Glutamatergic neuron (in vitro differentiated cells): ENCODE results near the gene URAD. TPM values are rescaled to one million over a fixed set of nuclear protein-coding genes. Genes with fewer than 3 reads are reported as not detected.

Experiments used
- DNase-seq: peaks from one replicate; pipeline ENCODE4 v3.0.0; 2022
- H3K27ac Mint-ChIP-seq: one replicate; pipeline ENCODE4 v1.8.0; 2020; ENCODE audit warnings: mild to moderate bottlenecking, mixed read lengths, inconsistent platforms; ENCODE audit not compliant: unreplicated experiment
- H3K27me3 Mint-ChIP-seq: one replicate; pipeline ENCODE4 v1.8.0; 2020; ENCODE audit warnings: mild to moderate bottlenecking, moderate library complexity, mixed read lengths, inconsistent platforms; ENCODE audit not compliant: unreplicated experiment
- H3K36me3 Mint-ChIP-seq: one replicate; pipeline ENCODE4 v1.8.0; 2020; ENCODE audit warnings: mild to moderate bottlenecking, mixed read lengths, inconsistent platforms; ENCODE audit not compliant: unreplicated experiment
- H3K4me1 Mint-ChIP-seq: one replicate; pipeline ENCODE4 v1.8.0; 2020; ENCODE audit warnings: mild to moderate bottlenecking, low read depth, mixed read lengths, inconsistent platforms; ENCODE audit not compliant: unreplicated experiment
- H3K4me3 Mint-ChIP-seq: one replicate; pipeline ENCODE4 v1.8.0; 2020; ENCODE audit warnings: mild to moderate bottlenecking, mixed read lengths, inconsistent platforms; ENCODE audit not compliant: unreplicated experiment
- H3K9me3 Mint-ChIP-seq: one replicate; pipeline ENCODE4 v1.8.0; 2020; ENCODE audit warnings: mild to moderate bottlenecking, moderate library complexity, mixed read lengths, inconsistent platforms; ENCODE audit not compliant: unreplicated experiment
- CTCF ChIP-seq: fragments of 200-600 bp; sonication (generic); IDR thresholded peaks from one replicate; pipeline ENCODE4 v1.5.0; 2021; ENCODE audit not compliant: partially characterized antibody, unreplicated experiment
- total RNA-seq: library from RNA; stranded (reverse); fragmentation: NEBNext Ultra II Directional; extraction: Animal tissue kit (Norgen Biotek cat#: 25700); gene quantifications from one replicate; pipeline ENCODE4 v1.2.1, GENCODE V29; 2021; ENCODE audit not compliant: unreplicated experiment

URAD gene
- total RNA-seq, 1 donor from 2014 or later = not detected

- Mint-ChIP-seq H3K4me3 (no peak overlapping the region), H3K4me1 (no peaks in the 10 kb centered on the region), H3K27ac (no peak overlapping the region), H3K9me3 (peaks cover 2% of the 10 kb centered on the region), H3K36me3 (no peaks in the 10 kb centered on the region), H3K27me3 (peaks cover 37% of the 10 kb centered on the region)
- TF ChIP-seq CTCF = no peak
- peak; percentile 21 for DNase-seq
Measured at GRCh38 chr13:27928805-27929753, 59.4 kb downstream of the URAD start.

DNA sequence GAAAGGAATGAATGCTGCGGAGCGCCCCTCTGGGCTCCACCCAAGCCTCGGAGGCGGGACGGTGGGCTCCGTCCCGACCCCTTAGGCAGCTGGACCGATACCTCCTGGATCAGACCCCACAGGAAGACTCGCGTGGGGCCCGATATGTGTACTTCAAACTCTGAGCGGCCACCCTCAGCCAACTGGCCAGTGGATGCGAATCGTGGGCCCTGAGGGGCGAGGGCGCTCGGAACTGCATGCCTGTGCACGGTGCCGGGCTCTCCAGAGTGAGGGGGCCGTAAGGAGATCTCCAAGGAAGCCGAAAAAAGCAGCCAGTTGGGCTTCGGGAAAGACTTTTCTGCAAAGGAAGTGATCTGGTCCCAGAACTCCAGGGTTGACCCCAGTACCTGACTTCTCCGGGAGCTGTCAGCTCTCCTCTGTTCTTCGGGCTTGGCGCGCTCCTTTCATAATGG is 60.1 kb downstream of the URAD start:
- Mint-ChIP-seq H3K9me3 (peaks cover 7% of the 10 kb centered on the region), H3K4me3 (no peak overlapping the region), H3K27me3 (peaks cover 39% of the 10 kb centered on the region), H3K4me1 (peaks cover 2% of the 10 kb centered on the region), H3K36me3 (no peaks in the 10 kb centered on the region), H3K27ac (no peak overlapping the region)
- no peak for TF ChIP-seq CTCF
- no peak for DNase-seq

Other genes with a start within 250 kb of the URAD start
- not detected for gene GSX1, start 196.2 kb downstream of the URAD start, total RNA-seq
- not detected for gene PDX1, start 68.7 kb downstream of the URAD start, total RNA-seq
- gene CDX2, start 19.4 kb downstream of the URAD start, total RNA-seq = 1.1 TPM
- not detected for gene FLT3, start 111.9 kb upstream of the URAD start, total RNA-seq
- gene PAN3, start 149.9 kb upstream of the URAD start, total RNA-seq = 27.4 TPM